ENCODE data around the gene GUCA2A. TPM values are rescaled to one million over a fixed set of nuclear protein-coding genes. Genes with fewer than 3 reads are reported as not detected.

The GUCA2A gene
- total RNA-seq, 1 experiment from 2014 or later = not detected

GRCh38 chr1:42155362-42155761 lies 9.2 kb downstream of the GUCA2A start:
- Histone ChIP-seq H2BK12ac (ENCODE audit: insufficient read length, low read depth, low read length) (no peak overlapping the region), H3K79me1 (ENCODE audit: insufficient read depth, low read depth, low read length, poor library complexity, severe bottlenecking) (no peaks in the 10 kb centered on the region), H3K23me2 (ENCODE audit: insufficient read length, low read depth, low read length, poor library complexity, severe bottlenecking) (no peaks in the 10 kb centered on the region), H3K4ac (ENCODE audit: low read depth, low read length) (no peak overlapping the region), H2AK5ac (ENCODE audit: insufficient read length, low read length) (no peak overlapping the region), H3K4me2 (ENCODE audit: insufficient read depth, insufficient read length, low read length) (no peak overlapping the region), H3K9me3 (ENCODE audit: control insufficient read depth, low read depth, low read length) (no peaks in the 10 kb centered on the region), H3K9ac (ENCODE audit: extremely low read depth, insufficient read length, low read length) (no peak overlapping the region), H4K8ac (replicated peaks; ENCODE audit: insufficient read length, low read depth, low read length) (no peak overlapping the region), H3K23ac (ENCODE audit: insufficient read length, low read depth, low read length) (no peak overlapping the region), H3K18ac (ENCODE audit: insufficient read length, low read depth, low read length) (no peak overlapping the region), H2BK15ac (ENCODE audit: low read depth, low read length) (no peak overlapping the region), H2AFZ (ENCODE audit: low read length) (no peak overlapping the region), H4K91ac (ENCODE audit: insufficient read length, low read depth, low read length) (no peak overlapping the region), H4K20me1 (ENCODE audit: control insufficient read depth, insufficient read depth, insufficient read length) (no peaks in the 10 kb centered on the region), H2BK120ac (ENCODE audit: low read depth, low read length, poor library complexity, severe bottlenecking) (no peak overlapping the region), H3T11ph (ENCODE audit: low read length) (no peak overlapping the region), H3K79me2 (ENCODE audit: insufficient read depth, low read length) (no peaks in the 10 kb centered on the region), H2BK20ac (ENCODE audit: low read depth, low read length, poor library complexity, severe bottlenecking) (no peak overlapping the region), H4K5ac (ENCODE audit: insufficient read length, low read depth, low read length) (no peak overlapping the region), H3K56ac (ENCODE audit: insufficient read length, low read depth, low read length) (no peak overlapping the region), H3K27ac (ENCODE audit: insufficient read length, low read depth, low read length) (no peak overlapping the region), H3K4me1 (ENCODE audit: insufficient read depth, low read length) (no peaks in the 10 kb centered on the region), H3K14ac (ENCODE audit: insufficient read depth, low read length) (no peak overlapping the region), H2BK5ac (ENCODE audit: insufficient read length, low read length) (no peak overlapping the region), H3K27me3 (ENCODE audit: insufficient read depth, low read length) (no peaks in the 10 kb centered on the region)
- H3K27me3 Mint-ChIP-seq (ENCODE audit: low read depth) = peaks cover 11% of the 10 kb centered on the region
- TF ChIP-seq CTCF (conservative IDR thresholded peaks at IDR 0.05) = no peak
- WGBS (ENCODE audit: extremely low coverage, insufficient read length, low lambda C conversion rate) = no CpG with 5 or more reads among the region's 12 CpGs
- H3K36me3 Mint-ChIP-seq (ENCODE audit: insufficient read depth in 1 of 3, low read depth in 3 of 3) = no peaks in the 10 kb centered on the region; a peak in 1 of 7 replicates
- H3K27ac Mint-ChIP-seq = no peak overlapping the region
- no peaks in the 10 kb centered on the region for H3K9me3 Mint-ChIP-seq
- H3K4me1 Mint-ChIP-seq = no peaks in the 10 kb centered on the region
- DNase-seq = no peak
- H3K4me3 Mint-ChIP-seq = no peak overlapping the region

Measured in H9 (cell line).